ENCODE data around the gene GADL1.

DNA sequence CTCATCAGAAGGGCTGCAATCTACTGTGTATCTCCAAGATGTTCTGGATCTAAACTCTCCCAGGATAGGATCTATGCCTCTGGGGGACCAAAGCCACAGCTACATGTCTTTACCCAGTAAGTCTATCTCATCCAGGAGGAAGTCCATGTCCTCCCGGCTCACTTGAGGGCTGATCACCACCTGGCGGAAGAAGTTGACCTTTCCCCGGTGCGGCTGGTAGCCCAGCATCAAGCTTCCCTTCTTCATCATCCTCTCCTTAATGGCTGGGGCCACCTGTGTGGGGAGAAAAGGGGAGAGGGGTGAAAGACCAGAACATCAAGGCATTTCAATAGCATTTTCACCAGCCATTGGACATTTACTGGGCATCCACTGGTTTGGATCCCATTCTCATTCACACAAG lies 166.3 kb downstream of the GADL1 start:
- TF ChIP-seq CTCF (IDR thresholded peaks at IDR 0.05; ENCODE audit: low read depth, low read length, poor library complexity, severe bottlenecking) (no peak), EZH2phosphoT487 (IDR thresholded peaks at IDR 0.05; ENCODE audit: borderline replicate concordance, low read length) (no peak)

Data from DOHH2 (cell line).